Small intestine (tissue), 7 donors: ENCODE results near the gene TANC2. TPM values are rescaled to one million over a fixed set of nuclear protein-coding genes. Genes with fewer than 3 reads are reported as not detected.

ENCODE experiments used
- DNase-seq, 2 donors: peaks; one replicate each; pipeline versions ENCODE4 v3.0.0 to v3.0.0-alpha.2; 2013
- FAIRE-seq: peaks from 2 replicates; lab custom pipeline; 2012; peaks lifted over from hg19 to GRCh38; lab: Jason Lieb, UNC
- H3K27ac ChIP-seq, 3 donors: one replicate each; pipeline ENCODE4 v1.5.1; 2013; ENCODE audit warnings: low read length in 2 of 3, mild to moderate bottlenecking in 2 of 3, control low read depth in 1 of 3, inconsistent platforms in 1 of 3, low read depth in 1 of 3, moderate library complexity in 1 of 3
- H3K27me3 ChIP-seq, 3 donors: one replicate each; pipeline ENCODE4 v1.6.1; 2013; ENCODE audit warnings: low read length in 3 of 3, inconsistent platforms in 1 of 3; ENCODE audit not compliant: control insufficient read depth in 3 of 3, insufficient read depth in 3 of 3
- H3K36me3 ChIP-seq, 3 donors: one replicate each; pipeline ENCODE4 v1.6.1; 2013; ENCODE audit warnings: low read length in 3 of 3, inconsistent platforms in 1 of 3, low read depth in 1 of 3, mild to moderate bottlenecking in 1 of 3, moderate library complexity in 1 of 3; ENCODE audit not compliant: control insufficient read depth in 3 of 3, insufficient read depth in 2 of 3
- H3K4me1 ChIP-seq, 3 donors: one replicate each; pipeline ENCODE4 v1.6.1; 2013; ENCODE audit warnings: low read length in 2 of 3, inconsistent platforms in 1 of 3, low read depth in 1 of 3, mild to moderate bottlenecking in 1 of 3, moderate library complexity in 1 of 3; ENCODE audit not compliant: control insufficient read depth in 3 of 3, insufficient read depth in 2 of 3
- H3K4me3 ChIP-seq, 3 donors: one replicate each; pipeline ENCODE4 v1.5.1; 2013; ENCODE audit warnings: low read length in 3 of 3, control low read depth in 1 of 3, inconsistent platforms in 1 of 3, low read depth in 1 of 3, mild to moderate bottlenecking in 1 of 3, moderate library complexity in 1 of 3
- H3K9me3 ChIP-seq, 2 donors: one replicate each; pipeline ENCODE4 v1.6.1; 2013; ENCODE audit warnings: low read depth in 1 of 2, low read length in 1 of 2; ENCODE audit not compliant: control insufficient read depth in 2 of 2, insufficient read depth in 1 of 2
- WGBS, 3 donors: extraction: QIAGEN DNeasy Blood & Tissue Kit; methylation state at CpG; one replicate each; pipeline ENCODE4 v1.1.7; 2013; 5-methylcytosine and 5-hydroxymethylcytosine counted together
- polyA plus RNA-seq, 4 donors: library from polyadenylated mRNA; stranded (reverse) in 3 of 4; unstranded in 1 of 4; fragments of 200-250 nt in 3 of 4; fragments of 120-200 nt in 1 of 4; gene quantifications; one replicate each; pipeline versions ENCODE4 v1.2.1 to v1.2.3, GENCODE V29; 2013
- donor health status: healthy with polysubstance abuse.
- donor health status: control.
- donor health status: control.
- donor health status: Bipolar disorder and iron deficiency.
- donor health status: healthy.

Gene TANC2
- polyA plus RNA-seq, 4 donors: 0.22 to 8.5 (median 2.1) TPM

GRCh38 chr17:62927083-62927482 lies 39.0 kb upstream of the TANC2 start:
- WGBS, 3 donors: 90 to 94% (median 91%) methylated on average over 6 of the region's 6 CpGs
- DNase-seq (no peak), FAIRE-seq (no peak)
- Histone ChIP-seq H3K4me1 (no peaks in the 10 kb centered on the region), H3K27me3 (no peaks in the 10 kb centered on the region), H3K36me3 (no peaks in the 10 kb centered on the region), H3K27ac (no peak overlapping the region), H3K9me3 (no peaks in the 10 kb centered on the region), H3K4me3 (no peak overlapping the region)

- WGBS, 3 donors: 75 to 92% (median 85%) methylated on average over 2 of the region's 2 CpGs
- H3K4me1 ChIP-seq: no peaks in the 10 kb centered on the region
- no peak overlapping the region for H3K27ac ChIP-seq
- no peak overlapping the region for H3K4me3 ChIP-seq
- FAIRE-seq: no peak
- peak in 1 of 2 donors; percentile 10 for DNase-seq
- no peaks in the 10 kb centered on the region for H3K27me3 ChIP-seq
- H3K36me3 ChIP-seq: no peaks in the 10 kb centered on the region
- H3K9me3 ChIP-seq: no peaks in the 10 kb centered on the region
Measured at GRCh38 chr17:62929320-62929719, 36.7 kb upstream of the TANC2 start.

- H3K36me3 ChIP-seq: no peaks in the 10 kb centered on the region
- no peak for FAIRE-seq
- DNase-seq: no peak
- 81 to 100% (median 85%) methylated on average over 1 of the region's 1 CpG for WGBS, 3 donors
- no peak overlapping the region for H3K4me3 ChIP-seq
- H3K27ac ChIP-seq: no peak overlapping the region
- H3K4me1 ChIP-seq: no peaks in the 10 kb centered on the region
- H3K9me3 ChIP-seq: no peaks in the 10 kb centered on the region
- no peaks in the 10 kb centered on the region for H3K27me3 ChIP-seq
Measured at GRCh38 chr17:62931101-62931500, 34.9 kb upstream of the TANC2 start.

GRCh38 chr17:62933501-62934385 lies 32.3 kb upstream of the TANC2 start:
- WGBS, 3 donors: 54 to 62% (median 56%) methylated on average over 15 of the region's 15 CpGs
- Histone ChIP-seq H3K27me3 (no peaks in the 10 kb centered on the region), H3K9me3 (no peaks in the 10 kb centered on the region), H3K4me3 (no peak overlapping the region), H3K27ac (no peak overlapping the region), H3K4me1 (no peaks in the 10 kb centered on the region), H3K36me3 (no peaks in the 10 kb centered on the region)
- peak in 1 of 2 donors; percentile 12 for DNase-seq
- FAIRE-seq: no peak

DNA sequence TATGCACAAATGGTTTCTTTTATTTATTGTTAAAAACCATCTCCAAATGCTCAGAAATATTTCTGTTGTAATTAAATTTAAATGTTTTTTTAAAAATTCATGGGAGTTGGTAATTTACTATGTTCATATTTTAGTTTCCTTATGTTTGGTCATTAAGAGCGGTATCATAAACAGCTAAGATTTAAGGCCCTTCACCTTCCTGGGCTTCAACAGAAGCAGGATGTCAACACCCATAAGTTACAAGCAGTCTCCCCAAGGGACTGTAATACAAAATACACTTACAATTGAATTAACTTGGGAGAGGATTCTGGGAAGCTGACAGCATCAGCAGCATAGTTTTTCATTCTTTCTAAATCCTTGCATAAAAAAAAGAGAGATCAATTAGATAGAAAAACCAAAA lies 30.9 kb upstream of the TANC2 start:
- no peak for FAIRE-seq
- Histone ChIP-seq H3K27ac (no peak overlapping the region), H3K36me3 (no peaks in the 10 kb centered on the region), H3K4me1 (no peaks in the 10 kb centered on the region), H3K4me3 (no peak overlapping the region), H3K9me3 (no peaks in the 10 kb centered on the region), H3K27me3 (no peaks in the 10 kb centered on the region)
- WGBS, 3 donors: 95 to 97% (median 96%) methylated on average over 1 of the region's 1 CpG
- DNase-seq: no peak

GRCh38 chr17:62935523-62935922 lies 30.5 kb upstream of the TANC2 start:
- no peak for FAIRE-seq
- Histone ChIP-seq H3K4me3 (no peak overlapping the region), H3K9me3 (peaks cover 0 to under 1% of the 10 kb centered on the region in 2 donors), H3K27ac (no peak overlapping the region), H3K36me3 (no peaks in the 10 kb centered on the region), H3K4me1 (no peaks in the 10 kb centered on the region), H3K27me3 (no peaks in the 10 kb centered on the region)
- DNase-seq: no peak
- 76 to 81% (median 78%) methylated on average over 2 of the region's 2 CpGs for WGBS, 3 donors

DNA sequence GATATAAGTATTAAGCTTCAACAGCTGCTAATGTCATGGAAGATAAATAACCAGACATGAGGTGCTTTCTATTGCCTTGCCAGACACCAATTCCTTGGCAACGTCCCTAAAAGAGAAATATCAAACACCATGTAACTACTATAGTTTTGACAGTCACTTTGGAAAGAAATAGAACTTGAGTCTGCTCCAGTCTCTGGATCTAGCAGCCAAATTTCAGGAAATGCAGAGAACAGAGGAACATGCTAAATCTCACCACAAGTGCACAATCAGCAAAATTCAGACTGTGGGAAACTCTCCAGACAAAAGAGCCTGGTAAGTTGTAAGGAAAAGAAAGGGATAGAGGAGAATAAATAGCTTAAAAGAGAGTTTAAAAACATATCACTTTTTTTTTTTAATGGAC lies 28.4 kb upstream of the TANC2 start:
- Histone ChIP-seq H3K4me3 (no peak overlapping the region), H3K27ac (no peak overlapping the region), H3K27me3 (no peaks in the 10 kb centered on the region), H3K36me3 (no peaks in the 10 kb centered on the region), H3K4me1 (no peaks in the 10 kb centered on the region), H3K9me3 (peaks cover 0 to 6% of the 10 kb centered on the region in 2 donors)
- FAIRE-seq (no peak), DNase-seq (no peak)
- 28 to 41% (median 34%) methylated on average over 1 of the region's 1 CpG for WGBS, 3 donors

DNA sequence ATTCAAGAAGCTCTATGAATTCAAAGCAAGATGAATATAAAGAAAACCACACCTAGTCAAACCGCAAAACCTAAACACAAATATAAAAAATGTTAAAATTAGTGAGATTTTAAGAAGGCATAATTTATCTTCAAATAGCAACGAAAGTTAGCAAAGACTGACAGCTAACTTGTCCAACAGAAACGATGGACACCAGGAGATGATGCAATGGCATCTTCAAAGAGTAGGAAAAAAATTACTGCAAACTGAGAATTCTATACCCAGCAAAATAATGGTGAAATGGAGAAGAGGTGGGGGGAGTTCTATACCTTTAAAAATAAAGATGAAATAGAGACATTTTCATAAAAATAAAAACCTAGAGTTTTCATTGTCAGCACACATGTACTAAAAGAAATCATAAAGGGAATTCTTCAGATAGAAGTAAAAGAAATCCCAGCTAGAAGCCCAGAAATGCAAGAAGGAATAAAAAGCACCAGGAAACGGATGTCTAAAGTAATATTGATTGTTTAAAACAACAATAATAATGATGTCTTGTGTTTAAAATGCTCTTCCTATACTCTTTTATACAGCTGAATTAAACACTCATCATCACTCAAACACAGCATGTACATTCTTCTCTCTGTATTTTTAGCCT lies 24.6 kb upstream of the TANC2 start:
- Histone ChIP-seq H3K4me3 (no peak overlapping the region), H3K27me3 (no peaks in the 10 kb centered on the region), H3K36me3 (no peaks in the 10 kb centered on the region), H3K4me1 (no peaks in the 10 kb centered on the region), H3K27ac (no peak overlapping the region), H3K9me3 (peaks cover 0 to 6% of the 10 kb centered on the region in 2 donors)
- DNase-seq (no peak), FAIRE-seq (no peak)
- 78 to 82% (median 81%) methylated on average over 4 of the region's 4 CpGs for WGBS, 3 donors
